Endometrium (tissue), 2 donors: ENCODE measurements around the gene PITHD1.
"Not testable (repeated sequence)": the region's sequence is repeated elsewhere in the genome, so short reads cannot be mapped to it uniquely, and the experiment has no call there.

Experiments
- FAIRE-seq: peaks from 2 replicates; lab custom pipeline; 2012; peaks lifted over from hg19 to GRCh38; lab: Jason Lieb, UNC
- donor health status: control.
- donor health status: control.

Gene PITHD1, protein sequence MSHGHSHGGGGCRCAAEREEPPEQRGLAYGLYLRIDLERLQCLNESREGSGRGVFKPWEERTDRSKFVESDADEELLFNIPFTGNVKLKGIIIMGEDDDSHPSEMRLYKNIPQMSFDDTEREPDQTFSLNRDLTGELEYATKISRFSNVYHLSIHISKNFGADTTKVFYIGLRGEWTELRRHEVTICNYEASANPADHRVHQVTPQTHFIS

DNA sequence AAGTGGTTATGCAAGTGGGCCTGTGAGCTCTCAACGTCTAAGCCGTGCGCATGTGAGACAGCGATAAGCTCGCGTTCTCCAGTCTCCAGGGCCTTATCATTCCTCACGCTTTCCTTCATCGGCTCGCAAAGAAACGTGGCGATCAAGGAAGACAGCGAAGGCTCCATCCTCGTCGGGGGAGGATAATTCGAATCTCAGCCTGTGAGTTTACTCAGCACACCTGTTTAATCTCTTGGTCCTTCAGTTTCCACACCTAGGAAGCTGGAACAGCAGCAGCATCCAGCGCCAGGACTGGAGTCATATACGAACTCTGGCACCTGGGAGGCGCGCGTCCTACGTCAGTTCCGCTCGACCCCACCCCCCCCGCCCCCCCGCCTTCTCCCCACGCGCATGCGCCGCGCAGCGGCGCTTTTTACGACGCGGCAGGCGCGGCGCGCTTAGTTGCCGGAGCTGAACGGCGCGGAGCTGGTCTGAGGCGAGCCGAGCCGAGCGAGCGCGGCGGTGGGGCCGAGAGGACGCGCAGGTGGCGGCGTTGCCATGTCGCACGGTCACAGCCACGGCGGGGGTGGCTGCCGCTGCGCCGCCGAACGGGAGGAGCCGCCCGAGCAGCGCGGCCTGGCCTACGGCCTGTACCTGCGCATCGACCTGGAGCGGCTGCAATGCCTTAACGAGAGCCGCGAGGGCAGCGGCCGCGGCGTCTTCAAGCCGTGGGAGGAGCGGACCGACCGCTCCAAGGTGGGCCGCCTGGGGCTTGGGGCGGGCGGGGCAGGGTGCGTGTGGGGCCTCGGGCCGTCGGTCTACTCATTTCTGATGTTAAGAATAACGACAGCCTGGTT, at the start of gene PITHD1:
TSS of gene PITHD1 (plus strand) at position 440 of the 836 bp plus-strand sequence. CDS start at position 538, 98 bp downstream.
- no peak for FAIRE-seq

DNA sequence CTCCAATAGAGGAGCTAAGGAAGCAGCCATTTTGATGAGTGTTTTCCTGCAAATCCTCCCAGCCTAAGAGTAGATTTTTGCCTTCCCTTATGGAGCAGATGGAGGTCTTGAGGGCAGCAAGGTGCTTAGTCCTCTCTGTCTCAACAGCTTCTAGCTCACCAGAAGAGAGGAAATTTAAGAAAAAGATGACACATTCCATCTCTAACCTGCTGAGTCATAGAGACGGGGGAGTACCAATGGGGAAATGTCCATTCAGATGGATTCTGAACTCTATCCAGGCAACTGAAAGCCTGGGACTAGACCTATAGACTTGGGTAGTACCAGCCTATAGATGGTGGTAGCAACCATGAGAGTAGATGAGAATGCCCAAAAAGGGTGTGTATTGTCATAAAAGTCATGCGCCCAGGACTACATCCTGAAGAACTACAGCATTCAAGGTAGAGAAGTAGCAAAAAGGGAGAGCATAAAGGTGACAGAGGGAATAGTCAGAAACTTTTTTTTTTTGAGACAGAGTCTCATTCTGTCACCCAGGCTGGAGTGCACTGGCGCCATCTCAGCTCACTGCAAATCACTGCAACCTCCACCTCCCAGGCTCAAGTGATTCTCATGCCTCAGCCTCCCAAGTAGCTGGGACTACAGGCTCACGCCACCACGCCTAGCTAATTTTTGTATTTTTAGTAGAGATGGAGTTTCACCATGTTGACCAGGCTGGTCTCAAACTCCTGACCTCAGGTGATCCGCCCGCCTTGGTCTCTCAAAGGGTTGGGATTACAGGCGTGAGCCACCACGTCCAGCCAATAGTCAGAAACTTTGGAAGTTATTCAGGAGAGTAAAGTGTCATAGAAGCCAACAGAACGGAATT, 45.6 kb upstream of the PITHD1 start:
- no peak for FAIRE-seq

DNA sequence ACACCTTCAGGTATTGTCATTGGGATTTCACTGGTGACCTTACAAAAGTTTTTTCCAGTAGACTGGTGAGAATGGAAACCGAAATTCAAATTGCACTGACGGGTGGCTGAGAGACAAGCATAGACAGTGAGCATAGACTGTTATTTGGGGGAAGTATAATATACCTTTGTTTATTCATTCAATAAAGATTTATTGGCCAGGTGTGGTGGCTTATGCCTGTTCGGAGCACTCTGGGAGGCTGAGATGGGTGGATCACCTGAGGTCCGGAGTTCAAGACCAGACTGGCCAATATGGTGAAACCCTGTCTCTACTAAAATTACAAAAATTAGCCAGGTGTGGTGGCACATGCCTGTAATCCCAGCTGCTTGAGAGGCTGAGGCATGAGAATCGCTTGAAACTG, 44.9 kb upstream of the PITHD1 start:
- FAIRE-seq, result not testable (repeated sequence)

DNA sequence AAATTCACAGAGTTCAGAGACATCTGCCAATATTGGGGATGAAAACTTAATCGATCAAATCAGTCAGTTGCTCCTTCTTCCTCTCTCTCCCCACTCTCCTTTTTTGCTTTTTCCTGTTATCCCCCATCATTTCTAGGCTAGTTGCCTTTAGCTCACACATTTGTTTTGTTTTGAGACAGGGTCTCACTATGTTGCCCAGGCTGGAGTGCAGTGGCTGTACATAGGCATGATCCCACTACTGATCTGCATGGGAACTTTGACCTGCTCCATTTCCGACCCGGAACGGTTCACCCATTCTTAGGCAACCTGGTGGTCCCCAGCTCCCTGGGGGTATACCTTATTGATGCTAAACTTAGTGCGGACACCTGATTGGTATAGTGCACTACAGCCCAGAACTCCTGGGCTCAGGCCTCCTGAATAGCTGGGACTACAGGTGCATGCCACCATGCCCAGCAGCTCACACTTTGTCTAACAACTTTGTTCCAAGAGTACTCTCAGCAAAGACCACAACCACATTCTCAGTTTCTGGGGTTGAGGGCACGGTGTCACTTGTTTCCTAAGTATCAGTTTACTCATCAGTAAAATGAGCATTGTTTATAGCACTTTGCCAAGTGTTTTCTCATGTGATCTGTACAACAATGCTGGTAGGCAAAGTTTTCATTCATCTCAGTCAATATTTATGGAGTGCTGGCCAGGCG, 41.6 kb upstream of the PITHD1 start:
- no peak for FAIRE-seq

DNA sequence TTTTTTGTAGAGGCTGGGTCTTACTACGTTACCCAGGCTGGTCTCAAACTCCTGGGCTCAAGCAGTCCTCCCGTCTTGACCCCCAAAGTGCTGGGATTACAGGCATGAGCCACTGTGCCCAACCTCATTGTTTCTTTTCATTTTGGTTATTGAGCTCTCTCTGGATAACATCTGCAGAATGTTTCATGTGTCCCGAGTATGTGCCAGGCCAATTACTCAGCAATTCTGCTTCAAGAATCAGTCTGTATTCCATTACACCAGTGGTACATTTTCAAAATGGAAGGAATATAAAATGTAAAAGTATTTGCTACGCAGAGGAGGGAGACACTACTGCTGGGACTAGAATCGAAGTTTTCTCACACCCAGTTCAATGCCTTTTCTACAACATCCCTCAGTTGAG, 36.6 kb upstream of the PITHD1 start:
- FAIRE-seq, result no peak

DNA sequence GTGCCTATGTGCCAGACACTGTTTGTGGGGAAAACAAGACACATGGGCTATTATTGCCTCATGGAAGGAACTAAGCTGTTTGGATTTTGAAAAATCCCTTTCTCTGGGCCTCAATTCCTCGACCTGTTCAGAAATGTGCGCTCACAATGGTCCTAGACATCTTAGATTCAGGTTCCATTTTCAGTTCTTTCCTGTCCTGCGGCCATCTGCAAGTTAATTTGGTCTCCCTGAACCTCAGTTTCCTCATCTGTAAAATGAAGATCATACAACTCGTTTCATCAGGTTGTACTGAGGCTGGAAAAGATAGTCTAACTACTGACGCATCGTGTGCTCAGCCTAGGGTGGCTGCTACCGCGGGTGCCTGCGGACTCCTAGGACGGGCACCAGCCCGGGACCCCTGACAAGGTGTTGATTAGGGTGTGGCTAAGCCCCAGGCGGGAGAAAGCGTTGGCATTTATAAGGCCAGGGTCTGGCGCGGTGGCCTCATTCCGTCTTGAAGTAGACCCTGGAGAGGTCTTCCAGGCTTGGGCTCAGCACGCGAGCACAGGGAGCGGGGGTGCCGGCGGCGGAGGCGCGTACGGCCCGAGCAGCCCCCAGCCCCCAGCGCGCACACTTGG, 35.4 kb upstream of the PITHD1 start:
- FAIRE-seq, result no peak

DNA sequence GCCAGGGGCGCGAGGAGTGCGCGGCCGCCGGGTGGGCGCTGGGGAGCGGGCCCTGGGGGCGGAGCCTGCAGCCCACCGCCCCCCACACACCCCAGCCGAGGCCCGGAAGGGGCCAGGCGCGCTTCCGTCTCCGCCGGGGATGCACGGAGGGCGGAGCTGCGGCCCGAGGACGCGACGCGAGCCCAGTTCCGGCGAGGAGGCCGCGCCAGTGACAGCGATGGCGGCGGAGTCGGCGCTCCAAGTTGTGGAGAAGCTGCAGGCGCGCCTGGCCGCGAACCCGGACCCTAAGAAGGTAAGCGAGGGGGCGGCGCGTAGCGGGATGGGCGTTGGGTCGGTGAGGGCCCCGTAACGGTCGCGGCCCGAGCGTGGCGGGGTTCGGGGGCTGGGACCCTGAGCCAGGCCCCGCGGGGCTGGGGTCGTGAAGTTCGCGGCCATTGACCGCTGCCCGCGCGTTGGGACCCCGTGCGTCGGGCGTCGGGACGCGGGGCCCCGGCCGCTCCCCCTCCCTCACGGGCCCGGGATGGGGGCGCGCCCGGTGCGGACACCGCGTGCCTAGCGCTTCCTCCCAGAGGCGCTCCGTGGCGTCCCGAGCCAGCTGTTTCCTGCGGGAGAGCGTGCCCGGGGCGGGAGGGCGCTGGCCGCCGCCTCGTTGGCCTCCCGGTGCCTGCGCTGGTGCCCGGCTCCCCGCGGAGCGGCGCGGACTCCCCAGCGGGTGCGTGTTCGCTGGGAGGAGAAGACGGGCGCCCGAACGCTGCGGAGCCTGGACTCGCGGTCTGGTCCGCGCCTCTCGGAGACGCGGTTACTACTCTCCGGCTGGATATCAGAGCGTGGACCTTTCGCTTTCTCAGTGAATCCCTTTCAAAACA, 34.7 kb upstream of the PITHD1 start, which contains the start of gene ELOA:
TSS of gene ELOA (plus strand) at position 185 of the 866 bp plus-strand sequence. CDS start at position 218, 33 bp downstream.
- FAIRE-seq, result no peak

DNA sequence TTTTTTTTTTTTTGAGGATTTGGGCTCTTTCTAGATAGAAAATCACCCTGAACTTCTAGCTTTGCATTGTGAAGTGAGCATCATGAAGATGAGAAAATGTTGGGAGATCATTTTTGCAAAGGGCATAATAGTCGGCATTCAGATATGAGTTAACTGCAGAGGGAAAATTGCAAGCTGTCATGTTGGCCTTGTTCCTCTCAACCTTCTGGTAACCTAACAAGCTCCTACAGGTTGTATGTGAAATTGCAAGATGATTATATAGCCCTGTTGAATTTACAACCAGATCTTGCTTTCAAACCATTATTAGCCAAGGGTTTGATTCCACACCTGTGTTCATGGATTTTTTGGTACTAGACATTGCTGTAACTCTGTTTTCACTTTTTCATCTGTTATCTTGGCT, 32.7 kb upstream of the PITHD1 start:
- no peak for FAIRE-seq

DNA sequence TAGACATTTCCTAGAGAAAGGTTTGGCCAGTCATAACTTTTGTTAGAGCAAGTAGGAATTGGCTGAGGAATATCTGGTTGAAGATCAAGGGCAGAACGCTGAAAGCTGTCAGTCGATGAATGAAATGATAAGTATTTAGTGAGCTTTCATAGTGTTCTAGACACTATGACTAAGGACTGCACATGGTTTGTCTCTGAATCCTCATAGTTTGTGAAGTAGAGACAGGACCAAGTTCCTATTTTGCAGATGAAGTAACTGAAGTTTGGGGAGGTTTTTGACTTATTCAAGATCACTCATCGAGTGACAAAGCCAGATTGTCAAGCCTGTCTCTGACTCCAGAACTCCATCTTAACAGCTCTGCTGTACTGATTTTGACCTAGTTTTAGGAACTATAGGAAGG, 30.2 kb upstream of the PITHD1 start:
- no peak for FAIRE-seq

DNA sequence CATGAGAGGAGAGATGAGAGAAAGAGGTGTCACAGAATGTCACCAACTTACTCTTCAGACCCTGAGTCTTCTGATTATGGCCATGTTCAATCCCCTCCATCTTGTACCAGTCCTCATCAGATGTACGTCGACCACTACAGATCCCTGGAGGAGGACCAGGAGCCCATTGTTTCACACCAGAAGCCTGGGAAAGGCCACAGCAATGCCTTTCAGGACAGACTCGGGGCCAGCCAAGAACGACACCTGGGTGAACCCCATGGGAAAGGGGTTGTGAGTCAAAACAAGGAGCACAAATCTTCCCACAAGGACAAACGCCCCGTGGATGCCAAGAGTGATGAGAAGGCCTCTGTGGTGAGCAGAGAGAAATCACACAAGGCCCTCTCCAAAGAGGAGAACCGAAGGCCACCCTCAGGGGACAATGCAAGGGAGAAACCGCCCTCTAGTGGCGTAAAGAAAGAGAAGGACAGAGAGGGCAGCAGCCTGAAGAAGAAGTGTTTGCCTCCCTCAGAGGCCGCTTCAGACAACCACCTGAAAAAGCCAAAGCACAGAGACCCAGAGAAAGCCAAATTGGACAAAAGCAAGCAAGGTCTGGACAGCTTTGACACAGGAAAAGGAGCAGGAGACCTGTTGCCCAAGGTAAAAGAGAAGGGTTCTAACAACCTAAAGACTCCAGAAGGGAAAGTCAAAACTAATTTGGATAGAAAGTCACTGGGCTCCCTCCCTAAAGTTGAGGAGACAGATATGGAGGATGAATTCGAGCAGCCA, 27.0 kb upstream of the PITHD1 start:
- no peak for FAIRE-seq

DNA sequence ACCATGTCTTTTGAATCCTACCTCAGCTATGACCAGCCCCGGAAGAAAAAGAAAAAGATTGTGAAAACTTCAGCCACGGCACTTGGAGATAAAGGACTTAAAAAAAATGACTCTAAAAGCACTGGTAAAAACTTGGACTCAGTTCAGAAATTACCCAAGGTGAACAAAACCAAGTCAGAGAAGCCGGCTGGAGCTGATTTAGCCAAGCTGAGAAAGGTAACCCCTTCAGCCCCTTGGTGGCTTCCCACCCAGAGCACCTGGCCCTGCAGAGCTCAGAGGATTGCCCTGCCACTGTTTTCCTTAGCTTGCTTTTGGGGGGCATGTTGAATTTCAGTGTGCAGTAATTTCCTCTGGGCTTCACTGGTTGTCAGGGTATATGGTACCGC, 26.4 kb upstream of the PITHD1 start:
- FAIRE-seq, result no peak

DNA sequence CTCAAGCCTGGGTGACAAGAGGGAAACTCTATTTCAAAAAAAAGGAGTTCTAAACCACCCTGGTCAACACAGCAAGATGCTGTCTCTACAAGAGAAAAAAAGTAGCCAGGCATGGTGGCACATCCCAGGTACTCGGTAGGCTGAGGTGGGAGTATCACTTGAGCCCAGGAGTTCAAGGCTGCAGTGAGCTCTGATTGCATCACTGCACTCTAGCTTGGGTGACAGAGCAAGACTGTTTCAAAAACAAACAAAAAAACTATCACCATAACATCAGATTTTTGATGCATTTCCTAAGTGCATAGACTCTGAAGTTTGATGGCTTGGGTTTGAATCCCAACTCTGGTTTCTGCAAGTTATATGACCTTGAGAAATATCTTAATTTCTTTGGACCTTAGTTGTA, 25.3 kb upstream of the PITHD1 start:
- FAIRE-seq, result no peak

DNA sequence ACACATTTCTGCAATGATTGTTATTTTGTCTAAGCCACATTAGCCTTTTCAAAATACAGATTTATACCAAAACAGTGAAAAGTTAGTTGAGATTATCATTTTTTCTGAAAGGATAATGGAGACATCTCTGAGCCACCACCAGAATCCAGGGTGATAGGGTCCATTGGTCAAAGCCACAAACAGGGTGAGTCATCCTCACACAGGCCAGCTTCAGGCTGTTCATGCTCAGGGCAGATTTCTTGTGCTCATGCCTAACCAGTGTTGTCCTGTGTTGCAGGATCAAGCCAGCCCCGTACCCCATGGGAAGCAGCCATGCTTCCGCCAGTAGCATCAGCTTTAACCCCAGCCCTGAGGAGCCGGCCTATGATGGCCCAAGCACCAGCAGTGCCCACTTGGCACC, 21.5 kb upstream of the PITHD1 start:
- no peak for FAIRE-seq

DNA sequence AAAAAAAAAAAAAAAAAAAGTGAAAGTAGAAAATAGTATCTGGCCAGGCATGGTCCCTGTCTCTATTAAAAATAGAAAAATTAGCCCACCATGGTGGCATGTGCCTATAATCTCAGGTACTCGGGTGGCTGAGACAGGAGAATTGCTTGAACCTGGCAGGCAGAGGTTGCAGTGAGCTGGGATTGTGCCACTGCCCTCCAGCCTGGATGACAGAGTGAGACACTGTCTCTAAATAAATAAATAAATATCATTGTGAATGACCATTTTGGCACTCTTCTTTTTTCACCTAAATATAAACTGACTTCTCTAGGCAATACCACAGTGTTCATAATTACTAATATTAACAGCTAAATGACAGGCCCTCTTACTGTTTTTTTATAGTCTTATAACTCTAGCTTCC, 20.4 kb upstream of the PITHD1 start:
- FAIRE-seq, result no peak

DNA sequence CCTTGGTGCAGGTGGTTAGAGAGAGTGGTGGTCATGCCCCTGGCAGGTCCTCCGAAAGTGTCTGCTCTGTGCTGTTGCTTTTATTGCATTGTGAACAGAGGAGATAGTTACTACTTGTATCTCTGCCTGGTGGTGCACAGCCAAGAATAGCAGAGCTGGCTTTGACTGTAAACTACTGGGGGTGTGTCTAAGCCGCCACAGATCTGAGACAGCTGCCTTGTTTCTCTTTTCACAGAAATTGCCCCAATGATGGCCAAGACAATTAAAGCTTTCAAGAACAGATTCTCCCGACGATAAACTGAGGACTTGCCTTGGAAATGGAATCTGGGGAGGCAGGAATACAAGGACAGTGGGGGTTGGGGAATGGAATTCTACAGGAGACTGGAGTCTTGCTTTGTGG, 18.9 kb upstream of the PITHD1 start:
- no peak for FAIRE-seq

DNA sequence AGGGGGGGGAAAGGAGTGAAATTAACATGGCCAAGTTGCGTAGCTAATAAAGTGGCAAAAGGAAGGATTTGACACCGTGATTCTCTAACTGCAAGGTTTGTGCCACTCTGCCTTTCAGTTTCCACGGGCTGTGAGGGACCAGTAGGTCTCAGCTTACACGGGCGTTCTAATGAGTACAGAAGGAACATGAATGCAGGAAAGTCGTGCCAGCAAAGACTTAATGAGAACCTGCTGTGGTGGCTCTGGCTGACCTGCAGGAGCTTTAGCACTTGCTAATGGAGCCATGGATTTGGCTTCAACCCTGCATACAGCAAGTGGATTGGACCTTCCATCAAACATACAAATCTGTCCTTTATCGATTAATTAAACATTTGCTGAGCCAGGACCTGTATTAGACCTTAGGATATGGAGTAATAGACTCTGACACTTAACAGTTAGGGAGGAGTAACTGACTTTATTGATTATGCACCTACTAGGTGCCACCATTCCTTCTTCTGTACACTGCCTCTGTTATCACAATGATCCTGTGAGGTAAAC, 15.1 kb upstream of the PITHD1 start:
- FAIRE-seq, result no peak

DNA sequence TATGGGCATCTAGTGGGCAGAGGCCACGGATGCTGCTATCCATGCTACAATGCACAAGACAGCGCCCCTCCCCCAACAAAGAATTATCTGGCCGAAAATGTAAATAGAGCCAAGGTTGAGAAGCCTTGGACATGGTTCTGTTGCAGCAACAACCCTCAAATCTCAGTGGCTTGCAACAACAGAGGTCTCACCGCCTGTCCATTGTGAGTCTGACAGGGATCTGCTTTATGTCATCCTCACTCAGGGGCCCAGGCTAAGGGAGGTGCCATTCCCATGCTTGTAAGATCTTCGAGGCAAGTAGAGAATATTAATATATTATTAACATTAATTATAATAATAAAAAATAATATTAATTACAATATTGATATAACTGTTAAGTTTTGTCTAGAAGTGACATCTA, 9.5 kb upstream of the PITHD1 start:
- FAIRE-seq, result no peak

DNA sequence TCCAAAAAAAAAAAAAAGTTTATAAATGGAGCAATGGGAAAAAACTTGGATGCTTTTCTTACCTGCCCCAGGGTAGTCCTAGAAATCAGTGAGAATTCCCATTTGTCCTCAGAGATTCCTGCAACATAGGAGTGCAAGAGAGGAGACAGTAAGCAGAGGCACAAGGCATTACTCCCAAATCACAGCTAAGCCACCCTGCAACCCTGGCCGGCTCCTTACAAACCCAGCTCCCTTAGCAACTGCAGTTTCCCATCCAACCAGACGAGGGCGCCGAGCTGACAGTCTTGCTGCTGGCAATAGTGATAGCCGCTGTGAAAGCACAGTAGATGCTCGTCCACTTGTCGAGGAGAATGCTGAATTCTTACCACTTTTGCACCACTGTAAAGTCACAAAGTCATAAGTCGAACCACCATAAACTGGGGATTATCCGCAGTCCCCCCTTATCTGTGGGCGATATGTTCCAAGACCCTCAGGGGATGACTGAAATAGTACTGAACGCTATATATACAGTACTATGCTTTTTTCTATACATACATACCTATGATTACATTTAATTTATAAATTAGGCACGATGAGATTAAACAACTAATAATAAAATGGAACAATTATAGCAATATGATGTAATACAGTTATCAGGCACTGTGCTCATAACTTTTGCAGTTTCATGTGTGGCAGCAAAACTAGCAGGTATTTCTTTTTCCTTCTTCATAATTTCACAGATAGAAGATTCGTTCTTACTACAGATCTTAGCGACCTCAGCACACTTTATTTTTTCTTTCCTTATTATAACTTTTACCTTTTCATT, 6.0 kb upstream of the PITHD1 start:
- FAIRE-seq, result no peak

DNA sequence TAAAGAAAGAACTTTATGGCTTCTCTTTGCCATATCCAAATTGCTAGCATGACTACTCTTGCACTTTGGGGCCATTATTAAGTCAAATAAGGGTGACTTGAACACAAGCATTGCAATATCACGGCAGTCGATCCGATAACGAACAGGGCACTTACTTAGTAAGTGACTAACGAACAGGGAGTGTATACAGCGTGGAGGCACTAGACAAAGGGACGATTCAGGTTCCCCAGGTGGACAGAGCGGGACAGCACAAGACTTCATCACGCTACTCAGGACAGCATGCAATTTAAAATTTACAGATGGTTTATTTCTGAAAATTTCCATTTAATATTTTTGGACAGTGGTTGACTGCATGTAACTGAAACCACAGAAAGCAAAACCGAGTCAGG, 5.4 kb upstream of the PITHD1 start:
- no peak for FAIRE-seq
